ENCODE data around the gene PLK3. TPM values are rescaled to one million over a fixed set of nuclear protein-coding genes. Genes with fewer than 3 reads are reported as not detected.

Gene PLK3
- total and polyA plus RNA-seq, 10 of the 15 experiments (the other 5 are each of a cell fraction or from before 2014, with no cell fraction given), result 1.5 to 23.2 (median 12.1) TPM

GRCh38 chr1:44788120-44788860, 11.9 kb upstream of the PLK3 start, which contains the start of gene BEST4:
Gene BEST4 (minus strand): TSS chr1:44788170. CDS start chr1:44787705, 465 bp downstream.
- no peaks in the 10 kb centered on the region for H3K9me3 ChIP-seq (replicated peaks; ENCODE audit: control insufficient read depth, insufficient read depth, low read length)
- no peaks in the 10 kb centered on the region for H3K27me3 ChIP-seq (replicated peaks in 1 of 2; ENCODE audit: control insufficient read depth in 2 of 2, insufficient read depth in 2 of 2, low read length in 1 of 2)
- ChIA-PET CTCF (interaction anchor here (0.7 to 2.6 kb wide), 9 partner anchors 9 to 223 kb away, joined by 3 to 15 read pairs (median 4); partner anchors contain the start of genes HECTD3, PLK3, RNU5D-1 and UROD), SMC1A (ENCODE audit: uncharacterized antibody, unreplicated experiment) (interaction anchor here (0.8 to 2.3 kb wide), 3 partner anchors 9 to 224 kb away, joined by 3 to 12 read pairs (median 4); partner anchors contain the start of genes HECTD3 and UROD), POLR2A (interaction anchor here (0.5 to 2.4 kb wide), 4 partner anchors 13 to 222 kb away, joined by 3 to 9 read pairs (median 4); partner anchors contain the start of gene RPS8), RAD21 (ENCODE audit: unreplicated experiment) (interaction anchor here (0.6 to 1.4 kb wide), 2 partner anchors 56 to 57 kb away, joined by 3 to 4 read pairs; partner anchors contain the start of gene RNU5D-1)
- no TSS peak for BruUV-seq (replicated peaks)
- H3K4me3 ChIP-seq, result no peak within 1 kb of the TSS
- DNase-seq (ENCODE audit: low read depth, low spot score), result no peak
- peaks cover 30% of the 10 kb centered on the region for H3K4me1 ChIP-seq (ENCODE audit: control insufficient read depth, insufficient read depth, low read length)
- FAIRE-seq, result no peak
- no peak within 1 kb of the TSS for H3K4me2 ChIP-seq (ENCODE audit: control insufficient read depth, insufficient read depth)
- no peaks in the 10 kb centered on the region for H3K36me3 ChIP-seq (ENCODE audit: control insufficient read depth in 2 of 2, insufficient read depth in 2 of 2, low read length in 1 of 2)
- in situ Hi-C loops (cut with MboI), result no loop called here
- no peak within 1 kb of the TSS for H3K27ac ChIP-seq (ENCODE audit: control insufficient read depth, insufficient read depth)
- ATAC-seq, result no peak
- no peaks in the 10 kb centered on the region; the same call in 1 of the 2 replicates for H3K79me2 ChIP-seq (ENCODE audit: control insufficient read depth, insufficient read depth, low read length)
- H2AFZ ChIP-seq (ENCODE audit: control insufficient read depth, low read depth, low read length), result no peak within 1 kb of the TSS
- no peak within 1 kb of the TSS for H3K9ac ChIP-seq (ENCODE audit: control insufficient read depth, insufficient read depth, low read length)
- WGBS (ENCODE audit: insufficient coverage, insufficient replicate concordance, low lambda C conversion rate, missing lambda C conversion rate), result 74% methylated on average over 9 of the region's 9 CpGs
- TF ChIP-seq SMAD5 (IDR thresholded peaks at IDR 0.05; ENCODE audit: low read depth), result no peak
- TF ChIP-seq, protein P1, sequence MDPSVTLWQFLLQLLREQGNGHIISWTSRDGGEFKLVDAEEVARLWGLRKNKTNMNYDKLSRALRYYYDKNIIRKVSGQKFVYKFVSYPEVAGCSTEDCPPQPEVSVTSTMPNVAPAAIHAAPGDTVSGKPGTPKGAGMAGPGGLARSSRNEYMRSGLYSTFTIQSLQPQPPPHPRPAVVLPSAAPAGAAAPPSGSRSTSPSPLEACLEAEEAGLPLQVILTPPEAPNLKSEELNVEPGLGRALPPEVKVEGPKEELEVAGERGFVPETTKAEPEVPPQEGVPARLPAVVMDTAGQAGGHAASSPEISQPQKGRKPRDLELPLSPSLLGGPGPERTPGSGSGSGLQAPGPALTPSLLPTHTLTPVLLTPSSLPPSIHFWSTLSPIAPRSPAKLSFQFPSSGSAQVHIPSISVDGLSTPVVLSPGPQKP (IDR thresholded peaks at IDR 0.05; ENCODE audit: low read depth, low read length), result no peak
- TF ChIP-seq ZNF274 (IDR thresholded peaks at IDR 0.05; ENCODE audit: insufficient read depth, insufficient read length), result no peak
- intact Hi-C loops (cut with micrococcal nuclease; ENCODE audit: unreplicated experiment), result no loop called here
- no peaks in the 10 kb centered on the region for H4K20me1 ChIP-seq (ENCODE audit: control insufficient read depth, insufficient read depth)

Measured in GM12878 (cell line).